DMS153 treated with DMSO at 0.1 percent for 48 hours (cell line): Measurements from ENCODE around the gene AFF4.
A peak's percentile ranks its signal among the peaks of the same experiment; 100 is the strongest.
"Not testable (repeated sequence)": the region's sequence is repeated elsewhere in the genome, so short reads cannot be mapped to it uniquely, and the experiment has no call there.

Experiments
- DNase-seq: peaks from one replicate; lab custom pipeline; 2025; ENCODE audit not compliant: unreplicated experiment; lab: John Stamatoyannopoulos, UW

AFF4 gene

GRCh38 chr5:132961123-132961815, 2.2 kb downstream of the AFF4 start:
- not testable (repeated sequence) for DNase-seq

GRCh38 chr5:132956166-132956799, 7.2 kb downstream of the AFF4 start:
- not testable (repeated sequence) for DNase-seq

- DNase-seq: no peak
Measured at GRCh38 chr5:132953710-132954109, 9.7 kb downstream of the AFF4 start.

- no peak for DNase-seq
Measured at GRCh38 chr5:132952829-132953228, 10.6 kb downstream of the AFF4 start.

GRCh38 chr5:132951897-132952296, 11.5 kb downstream of the AFF4 start:
- no peak for DNase-seq

GRCh38 chr5:132949136-132949535, 14.3 kb downstream of the AFF4 start:
- DNase-seq: no peak

- no peak for DNase-seq
Measured at GRCh38 chr5:132947671-132948070, 15.8 kb downstream of the AFF4 start.

- not testable (repeated sequence) for DNase-seq
Measured at GRCh38 chr5:132945315-132945714, 18.1 kb downstream of the AFF4 start.

GRCh38 chr5:132943362-132944022, 19.9 kb downstream of the AFF4 start:
- no peak for DNase-seq

GRCh38 chr5:132941331-132941730, 22.1 kb downstream of the AFF4 start:
- DNase-seq: no peak

GRCh38 chr5:132928062-132928407, 35.4 kb downstream of the AFF4 start:
- DNase-seq: no peak

- DNase-seq: no peak
Measured at GRCh38 chr5:132927355-132928061, 35.9 kb downstream of the AFF4 start.

GRCh38 chr5:132926437-132926836, 37.0 kb downstream of the AFF4 start:
- no peak for DNase-seq

- no peak for DNase-seq
Measured at GRCh38 chr5:132916086-132916485, 47.3 kb downstream of the AFF4 start.

- DNase-seq: no peak
Measured at GRCh38 chr5:132915681-132916080, 47.8 kb downstream of the AFF4 start.

- DNase-seq: no peak
Measured at GRCh38 chr5:132909702-132910101, 53.7 kb downstream of the AFF4 start.

GRCh38 chr5:132907161-132907560, 56.3 kb downstream of the AFF4 start:
- DNase-seq: no peak

- DNase-seq: peak; percentile 47
Measured at GRCh38 chr5:132905938-132906337, 57.5 kb downstream of the AFF4 start.

GRCh38 chr5:132901730-132902129, 61.7 kb downstream of the AFF4 start:
- no peak for DNase-seq

- peak; percentile 1 for DNase-seq
Measured at GRCh38 chr5:132901036-132901435, 62.4 kb downstream of the AFF4 start.

- DNase-seq: no peak
Measured at GRCh38 chr5:132898094-132898493, 65.3 kb downstream of the AFF4 start.

GRCh38 chr5:132896685-132897084, 66.7 kb downstream of the AFF4 start:
- DNase-seq: no peak
